GM18907 (cell line): Measurements from ENCODE around the gene ENTPD2.
A peak's percentile ranks its signal among the peaks of the same experiment; 100 is the strongest.

Experiments used
- ATAC-seq: cut with Tn5 transposase; IDR thresholded peaks from one replicate; pipeline ENCODE4 v1.9.1; 2021; ENCODE audit warnings: mild to moderate bottlenecking, moderate library complexity; ENCODE audit not compliant: unreplicated experiment

ENTPD2 gene

DNA sequence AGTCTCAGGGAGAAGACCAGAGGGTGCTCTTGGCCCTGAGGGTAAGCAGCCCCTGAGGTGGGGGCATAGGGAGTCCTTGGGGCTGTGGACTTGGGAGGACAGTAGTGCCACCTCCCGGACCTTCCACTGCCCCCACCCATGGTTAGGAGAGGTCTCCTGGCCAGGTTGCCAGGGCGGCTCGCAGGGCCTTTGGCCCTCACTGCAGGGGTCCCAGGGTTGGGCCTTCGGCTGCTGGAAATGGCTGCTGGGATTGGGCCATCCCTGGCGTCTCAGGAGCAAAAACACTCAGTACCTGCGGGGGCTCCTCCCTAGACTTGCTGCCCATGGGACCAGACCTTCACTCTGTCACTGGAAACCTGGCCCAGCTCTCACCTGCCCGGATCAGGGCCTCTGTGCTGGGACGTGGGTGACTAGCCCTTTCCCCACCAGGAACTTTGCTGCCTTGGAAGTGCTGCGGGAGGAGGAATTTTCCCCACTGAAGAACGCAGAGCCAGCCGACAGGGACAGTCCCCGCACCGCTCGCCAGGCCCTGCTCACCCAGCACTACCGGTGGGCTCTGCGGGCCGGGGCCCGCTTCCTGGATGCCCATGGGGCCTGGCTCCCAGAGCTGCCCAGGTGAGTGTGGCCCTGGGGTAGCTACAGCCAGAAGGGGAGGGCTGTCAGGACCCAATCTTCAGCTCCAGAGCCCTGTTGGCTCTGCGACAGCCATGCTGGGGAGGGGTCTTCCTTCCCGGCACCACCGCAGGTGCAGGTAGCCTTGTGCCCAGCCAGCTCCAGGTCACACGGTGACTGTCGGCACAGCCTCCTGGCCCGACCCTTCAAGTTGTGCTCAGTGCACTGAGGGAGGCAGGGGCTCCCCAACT is 26.6 kb upstream of the ENTPD2 start:
- ATAC-seq, result no peak

GRCh38 chr9:137079401-137079787 is 25.5 kb upstream of the ENTPD2 start:
- no peak for ATAC-seq

DNA sequence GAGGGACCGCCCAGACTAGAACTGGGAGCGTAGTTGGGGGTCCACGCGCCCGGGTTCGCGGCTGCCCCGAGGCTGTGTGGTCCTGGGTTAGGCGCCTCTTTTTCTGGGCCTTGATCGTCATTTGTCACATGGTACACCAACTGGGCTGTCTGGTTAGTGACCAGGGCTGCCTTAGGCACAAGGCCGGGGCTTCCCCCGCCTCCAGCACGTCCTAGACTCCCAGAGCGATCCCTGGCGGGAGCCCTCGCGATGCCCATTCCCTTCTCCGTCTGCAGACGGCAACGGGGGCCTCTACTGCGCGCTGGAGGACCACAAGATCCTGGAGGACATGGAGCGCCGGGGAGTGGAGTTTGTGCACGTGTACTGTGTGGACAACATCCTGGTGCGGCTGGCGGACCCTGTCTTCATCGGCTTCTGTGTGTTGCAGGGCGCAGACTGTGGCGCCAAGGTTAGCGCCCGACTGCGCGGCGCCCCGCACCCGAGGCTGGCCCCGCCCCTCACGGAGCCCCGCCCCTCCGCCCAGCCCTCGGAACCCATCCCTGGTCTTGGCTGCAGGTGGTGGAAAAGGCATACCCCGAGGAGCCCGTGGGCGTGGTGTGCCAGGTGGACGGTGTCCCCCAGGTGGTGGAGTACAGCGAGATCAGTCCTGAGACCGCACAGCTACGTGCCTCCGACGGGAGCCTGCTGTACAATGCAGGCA is 25.0 kb upstream of the ENTPD2 start:
- no peak for ATAC-seq

GRCh38 chr9:137077758-137078693 is 24.2 kb upstream of the ENTPD2 start:
- peak; percentile 12 for ATAC-seq

DNA sequence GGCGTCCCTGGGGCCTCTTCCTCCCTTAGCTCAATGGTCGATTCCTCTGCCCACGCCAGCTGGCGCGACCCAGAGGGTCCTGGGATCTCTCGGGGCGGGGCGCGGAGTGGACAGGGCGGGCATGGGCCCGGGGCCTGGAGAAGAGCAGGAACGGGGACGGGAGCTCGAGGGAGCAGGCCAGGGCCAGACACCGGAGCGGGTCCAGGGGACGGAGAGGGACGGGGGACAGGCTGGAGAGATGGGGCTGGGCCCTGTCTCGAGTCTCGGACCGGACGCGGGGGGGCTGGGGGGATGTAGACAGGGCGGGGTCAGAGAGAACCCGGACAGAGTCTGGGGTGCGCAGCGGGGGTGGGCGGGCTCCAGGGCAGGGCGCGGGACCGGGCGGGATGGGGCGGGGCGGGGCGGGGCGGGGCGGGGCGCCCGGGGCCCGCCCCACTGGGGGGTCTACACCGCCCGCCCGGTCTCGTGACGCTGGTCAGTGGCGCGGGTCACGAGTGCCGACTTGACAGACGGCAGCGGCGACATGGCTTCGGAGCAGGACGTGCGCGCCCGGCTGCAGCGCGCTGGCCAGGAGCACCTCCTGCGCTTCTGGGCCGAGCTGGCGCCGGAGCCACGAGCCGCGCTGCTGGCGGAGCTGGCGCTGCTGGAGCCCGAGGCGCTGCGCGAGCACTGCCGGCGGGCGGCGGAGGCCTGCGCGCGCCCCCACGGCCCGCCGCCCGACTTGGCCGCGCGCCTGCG is 23.3 kb upstream of the ENTPD2 start, which contains the start of gene UAP1L1:
Gene UAP1L1, plus strand, starts transcription at position 508 of the 738 bp plus-strand sequence. Its CDS starts 16 bp downstream, at position 524.
- peak; percentile 42 for ATAC-seq

DNA sequence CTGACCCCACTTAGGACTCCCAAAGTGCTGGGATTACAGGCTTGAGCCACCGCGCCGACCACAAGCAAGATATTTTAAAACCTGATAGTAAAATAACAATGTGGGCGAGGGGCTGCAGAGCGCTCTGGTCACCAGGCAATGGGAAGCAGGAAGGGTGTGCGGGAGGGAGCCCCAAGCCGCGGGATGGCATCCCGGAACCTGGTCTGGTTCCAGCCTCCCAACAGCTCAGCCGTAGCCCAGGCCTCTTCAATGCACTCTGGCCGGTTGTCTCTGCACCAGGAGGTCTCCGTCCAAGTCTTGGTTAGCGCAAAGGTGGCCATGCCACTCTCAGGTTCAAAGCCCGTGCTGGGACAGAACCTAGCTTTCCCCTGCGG is 22.8 kb upstream of the ENTPD2 start:
- no peak for ATAC-seq

DNA sequence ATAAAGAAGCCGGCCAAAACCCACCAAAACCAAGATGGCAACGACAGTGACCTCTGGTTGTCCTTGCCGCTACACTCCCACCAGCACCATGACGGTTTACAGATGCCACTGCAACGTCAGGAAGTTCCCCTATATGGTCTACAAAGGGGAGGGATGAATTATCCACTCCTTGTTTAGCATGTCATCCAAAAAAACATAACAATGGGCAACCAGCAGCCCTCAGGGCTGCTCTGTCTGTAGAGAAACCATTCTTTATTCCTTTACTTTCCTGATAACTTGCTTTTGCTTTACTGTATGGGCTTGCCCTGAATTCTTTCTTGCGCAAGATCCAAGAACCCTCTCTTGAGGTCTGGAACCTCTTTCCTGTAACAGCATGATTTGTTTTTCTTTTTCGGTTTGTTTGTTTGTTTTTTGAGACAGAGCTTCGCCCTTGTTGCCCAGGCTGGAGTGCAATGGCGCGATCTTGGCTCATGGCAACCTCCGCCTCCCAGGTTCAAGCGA is 21.5 kb upstream of the ENTPD2 start:
- no peak for ATAC-seq

- no peak for ATAC-seq
These were observed 20.9 kb upstream of the ENTPD2 start for GRCh38 chr9:137074657-137075274.

GRCh38 chr9:137073992-137074399 is 20.1 kb upstream of the ENTPD2 start:
- ATAC-seq, result no peak

- ATAC-seq, result no peak
These were observed 17.4 kb upstream of the ENTPD2 start for GRCh38 chr9:137071282-137071681.

DNA sequence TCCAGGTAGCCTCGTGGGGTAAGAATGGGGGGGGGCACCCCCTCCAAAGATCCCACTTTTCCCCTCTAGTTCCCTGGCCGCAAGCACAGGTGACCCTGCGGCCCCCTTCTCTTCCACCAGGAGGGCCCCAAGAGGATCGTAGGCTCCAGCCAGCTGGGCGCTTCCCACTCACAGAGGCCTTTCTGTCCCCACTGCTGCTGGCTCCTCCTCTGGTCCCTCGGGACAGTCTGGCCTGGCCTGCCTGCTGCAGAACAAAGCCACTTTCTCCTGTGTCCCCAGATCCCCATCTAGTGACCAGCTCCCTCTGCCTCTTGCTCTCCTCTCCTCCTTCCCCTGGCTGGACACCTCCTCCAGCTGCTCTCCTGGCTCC is 17.0 kb upstream of the ENTPD2 start:
- peak; percentile 4 for ATAC-seq

GRCh38 chr9:137070201-137070905 is 16.5 kb upstream of the ENTPD2 start, which contains the start of gene SAPCD2:
SAPCD2 (minus strand) TSS chr9:137070557; CDS start chr9:137070460, 97 bp downstream.
- peak; percentile 63 for ATAC-seq

GRCh38 chr9:137069508-137070091 is 15.7 kb upstream of the ENTPD2 start:
- peak; percentile 13 for ATAC-seq

- ATAC-seq, result no peak
These were observed 15.0 kb upstream of the ENTPD2 start for GRCh38 chr9:137068539-137069507.

DNA sequence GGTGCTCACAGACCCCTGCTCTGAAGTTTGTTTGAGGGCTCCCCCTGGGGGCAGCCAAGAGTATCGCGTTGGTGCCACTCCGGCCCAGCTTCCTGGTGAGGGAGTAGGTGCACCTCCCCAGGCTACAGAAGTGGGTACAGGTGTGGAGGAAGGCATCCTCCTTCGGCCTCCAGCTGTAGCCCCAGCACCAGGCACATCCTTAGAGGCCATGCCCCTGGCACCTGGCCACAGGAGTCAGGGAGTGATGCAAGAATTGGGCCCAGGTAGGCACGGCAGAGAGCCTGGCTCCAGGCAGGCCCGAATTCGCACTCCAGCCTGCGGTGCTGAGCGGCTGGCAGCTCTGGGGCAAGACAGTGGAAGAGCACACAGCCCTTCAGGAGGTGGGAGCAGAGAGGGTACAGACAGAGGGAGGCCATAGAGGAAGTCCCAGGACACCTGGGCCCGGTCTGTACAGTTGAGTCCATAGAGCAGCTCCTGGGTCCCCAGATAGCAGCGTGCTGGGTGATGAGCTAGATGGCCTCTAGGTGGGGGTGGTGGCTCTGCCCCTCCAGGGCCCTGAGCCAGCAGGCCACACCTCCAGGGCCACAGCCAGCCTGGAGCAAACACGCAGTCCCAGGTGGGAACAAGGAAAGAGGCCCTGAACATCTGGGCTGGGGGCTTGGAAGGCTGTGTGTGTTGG is 14.1 kb upstream of the ENTPD2 start:
- ATAC-seq, result peak; percentile 45

DNA sequence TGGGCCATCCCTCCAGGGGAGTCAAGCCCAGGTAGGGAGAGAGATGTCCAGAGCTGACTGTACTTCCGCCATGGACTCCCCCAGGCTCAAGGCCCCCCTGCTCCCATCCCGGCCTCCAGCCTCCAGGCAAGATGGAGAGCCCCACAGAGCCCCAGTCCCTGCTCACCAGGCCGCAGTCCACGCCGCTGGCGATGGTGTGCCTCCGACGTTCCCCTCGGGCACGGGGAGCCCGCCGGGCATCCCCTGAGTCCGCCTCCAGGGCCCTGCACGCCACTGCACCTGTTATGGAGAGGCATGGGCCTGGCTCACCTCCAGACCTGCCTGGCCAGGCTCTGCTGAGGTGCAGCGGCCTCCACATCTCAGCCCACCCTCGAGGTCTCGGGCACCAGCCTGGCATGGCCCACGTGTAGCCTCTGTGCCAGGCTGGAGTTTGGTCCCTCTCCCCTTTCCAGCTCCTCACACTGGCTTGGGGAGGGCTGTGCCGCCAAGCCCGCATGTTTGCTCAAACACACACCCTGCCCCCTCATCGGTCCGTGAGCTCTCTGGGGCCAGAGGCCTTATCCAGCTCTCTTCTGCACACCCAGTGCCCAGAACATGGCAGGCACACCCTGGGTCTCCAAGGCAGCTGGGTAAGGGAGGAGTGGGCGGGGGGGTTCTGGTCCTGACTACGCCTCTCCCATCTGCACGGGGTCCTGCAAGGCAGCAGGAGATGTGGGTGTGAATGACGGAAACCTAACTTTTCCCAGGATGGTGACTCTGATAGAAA is 12.4 kb upstream of the ENTPD2 start:
- no peak for ATAC-seq
